ENCODE results near the gene HOXB9.

DNA sequence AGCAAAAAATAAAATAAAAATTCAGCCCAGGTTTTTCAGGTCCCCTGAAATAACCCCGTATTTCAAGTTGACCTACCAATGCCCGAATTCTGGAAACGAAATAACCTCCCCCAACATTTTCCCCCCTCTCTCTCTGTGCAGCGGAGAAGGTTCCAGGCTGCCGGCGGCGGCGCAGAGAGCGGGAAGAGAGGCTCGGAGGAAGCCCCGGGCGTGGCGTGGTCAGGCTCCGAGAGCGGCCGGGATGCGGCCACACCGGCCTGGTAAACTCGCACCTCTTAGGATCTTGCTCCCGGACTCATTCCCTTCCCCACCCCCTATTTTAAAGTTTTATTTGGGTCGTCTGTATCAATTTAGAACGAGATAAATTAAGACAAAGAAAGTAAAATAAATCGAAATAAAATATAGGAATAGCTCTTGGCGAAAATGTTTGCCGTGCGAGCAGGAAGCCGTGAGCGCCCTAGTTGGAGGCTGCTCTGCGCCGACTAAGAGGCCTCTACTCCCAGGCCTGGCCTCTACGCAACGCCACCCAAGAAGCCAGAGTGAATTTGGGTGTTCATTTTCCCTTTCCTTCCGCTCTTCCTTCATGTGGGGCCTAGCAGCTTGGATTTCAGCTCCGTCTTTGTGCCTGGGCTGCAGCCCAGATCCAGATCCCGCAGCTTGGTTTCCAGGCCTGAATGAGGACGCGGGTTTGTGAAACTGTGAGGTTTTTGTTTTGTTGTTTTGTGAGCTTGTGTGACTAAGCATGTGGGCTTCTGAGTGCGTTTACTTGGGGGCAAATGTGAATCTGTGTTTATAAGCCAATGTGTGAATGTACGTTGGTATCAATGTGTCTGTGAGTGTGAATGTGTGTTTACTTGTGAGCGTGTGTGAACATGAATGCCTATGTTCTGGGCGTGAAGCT lies 19.9 kb downstream of the HOXB9 start:
- TF ChIP-seq, protein P1, sequence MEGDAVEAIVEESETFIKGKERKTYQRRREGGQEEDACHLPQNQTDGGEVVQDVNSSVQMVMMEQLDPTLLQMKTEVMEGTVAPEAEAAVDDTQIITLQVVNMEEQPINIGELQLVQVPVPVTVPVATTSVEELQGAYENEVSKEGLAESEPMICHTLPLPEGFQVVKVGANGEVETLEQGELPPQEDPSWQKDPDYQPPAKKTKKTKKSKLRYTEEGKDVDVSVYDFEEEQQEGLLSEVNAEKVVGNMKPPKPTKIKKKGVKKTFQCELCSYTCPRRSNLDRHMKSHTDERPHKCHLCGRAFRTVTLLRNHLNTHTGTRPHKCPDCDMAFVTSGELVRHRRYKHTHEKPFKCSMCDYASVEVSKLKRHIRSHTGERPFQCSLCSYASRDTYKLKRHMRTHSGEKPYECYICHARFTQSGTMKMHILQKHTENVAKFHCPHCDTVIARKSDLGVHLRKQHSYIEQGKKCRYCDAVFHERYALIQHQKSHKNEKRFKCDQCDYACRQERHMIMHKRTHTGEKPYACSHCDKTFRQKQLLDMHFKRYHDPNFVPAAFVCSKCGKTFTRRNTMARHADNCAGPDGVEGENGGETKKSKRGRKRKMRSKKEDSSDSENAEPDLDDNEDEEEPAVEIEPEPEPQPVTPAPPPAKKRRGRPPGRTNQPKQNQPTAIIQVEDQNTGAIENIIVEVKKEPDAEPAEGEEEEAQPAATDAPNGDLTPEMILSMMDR (IDR thresholded peaks at IDR 0.05): no peak
- no peak for TF ChIP-seq POLR2A (IDR thresholded peaks at IDR 0.05)
- TF ChIP-seq POLR2AphosphoS5 (IDR thresholded peaks at IDR 0.05): no peak
